ENCODE results near the gene TMCO6. TPM values are rescaled to one million over a fixed set of nuclear protein-coding genes. Genes with fewer than 3 reads are reported as not detected.
"Not testable (repeated sequence)": the region's sequence is repeated elsewhere in the genome, so short reads cannot be mapped to it uniquely, and the experiment has no call there.

Gene TMCO6
- total RNA-seq, 4 donors from 2014 or later: 60.3 to 99.8 (median 67.3) TPM

- TF ChIP-seq CTCF (IDR thresholded peaks at IDR 0.05) (no peak), POLR2A (IDR thresholded peaks at IDR 0.05) (no peak)
- no peak overlapping the region for H3K4me3 ChIP-seq (ENCODE audit: low read depth, poor library complexity, severe bottlenecking)
- intact Hi-C loops (cut with DNase I; ENCODE audit: low total_unique reads): no loop called here
- DNase-seq (ENCODE audit: low spot score in 2 of 2): peak in 1 of 2 donors; percentile 60
- WGBS, 2 donors: 62 to 67% methylated on average over 5 of the region's 5 CpGs
Measured at GRCh38 chr5:140595538-140596300, 43.5 kb upstream of the TMCO6 start.

GRCh38 chr5:140596321-140596741 lies 42.9 kb upstream of the TMCO6 start:
- no peak overlapping the region for H3K4me3 ChIP-seq (ENCODE audit: low read depth, poor library complexity, severe bottlenecking)
- 83 to 88% methylated on average over 1 of the region's 1 CpG for WGBS, 2 donors
- DNase-seq (ENCODE audit: low spot score in 2 of 2): no peak
- no peak for TF ChIP-seq POLR2A (IDR thresholded peaks at IDR 0.05)
- TF ChIP-seq CTCF (IDR thresholded peaks at IDR 0.05): no peak
- intact Hi-C loops (cut with DNase I; ENCODE audit: low total_unique reads): no loop called here

DNA sequence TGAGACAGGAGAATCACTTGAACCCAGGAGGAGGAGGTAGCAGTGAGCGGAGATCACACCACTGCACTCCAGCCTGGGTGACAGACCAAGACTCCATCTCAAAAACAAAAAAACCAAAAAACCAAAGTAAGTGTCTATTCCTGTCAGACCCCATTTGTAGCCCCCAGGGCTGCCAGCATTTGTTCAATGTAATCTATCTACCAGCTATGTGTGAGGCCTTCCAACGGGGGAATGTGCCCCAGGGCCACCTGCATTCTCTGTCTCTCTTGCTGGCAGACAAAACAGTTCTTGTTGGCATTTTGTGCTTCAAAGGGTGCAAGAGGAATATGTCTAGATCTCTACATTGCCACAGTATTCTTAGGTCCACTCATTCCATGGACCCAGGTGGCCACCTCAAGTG lies 40.4 kb upstream of the TMCO6 start:
- WGBS, 2 donors: 62% methylated on average over 2 of the region's 2 CpGs
- intact Hi-C loops (cut with DNase I; ENCODE audit: low total_unique reads): no loop called here
- DNase-seq (ENCODE audit: low spot score in 2 of 2): no peak
- TF ChIP-seq CTCF (IDR thresholded peaks at IDR 0.05) (no peak), POLR2A (IDR thresholded peaks at IDR 0.05) (no peak)
- no peak overlapping the region for H3K4me3 ChIP-seq (ENCODE audit: low read depth, poor library complexity, severe bottlenecking)

- intact Hi-C loops (cut with DNase I; ENCODE audit: low total_unique reads): no loop called here
- DNase-seq (ENCODE audit: low spot score in 2 of 2): no peak
- TF ChIP-seq CTCF (IDR thresholded peaks at IDR 0.05): no peak
- no peak for TF ChIP-seq POLR2A (IDR thresholded peaks at IDR 0.05)
- no peak overlapping the region for H3K4me3 ChIP-seq (ENCODE audit: low read depth, poor library complexity, severe bottlenecking)
Measured at GRCh38 chr5:140600096-140600495, 39.2 kb upstream of the TMCO6 start.

DNA sequence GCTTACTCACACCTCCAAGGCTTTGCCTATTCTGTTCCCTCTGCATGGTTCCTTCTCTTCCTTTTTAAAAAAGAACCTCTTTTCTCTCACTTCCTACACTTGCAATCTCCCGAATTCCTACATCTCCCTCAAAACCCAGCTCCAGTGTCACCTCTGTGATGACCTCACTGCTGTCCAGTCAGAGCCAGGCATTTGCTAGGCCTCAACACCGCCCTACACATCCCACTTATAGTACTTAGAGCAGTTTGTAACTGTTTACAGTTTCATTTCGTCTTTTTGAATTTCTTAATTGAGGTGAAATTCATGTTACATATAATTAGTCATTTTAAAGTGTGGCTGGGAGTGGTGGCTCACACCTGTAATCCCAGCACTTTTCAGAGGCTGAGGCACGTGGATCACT lies 37.1 kb upstream of the TMCO6 start:
- no peak for TF ChIP-seq CTCF (IDR thresholded peaks at IDR 0.05)
- no peak for TF ChIP-seq POLR2A (IDR thresholded peaks at IDR 0.05)
- intact Hi-C loops (cut with DNase I; ENCODE audit: low total_unique reads): no loop called here
- 72 to 74% methylated on average over 4 of the region's 4 CpGs for WGBS, 2 donors
- no peak for DNase-seq (ENCODE audit: low spot score in 2 of 2)
- no peak overlapping the region for H3K4me3 ChIP-seq (ENCODE audit: low read depth, poor library complexity, severe bottlenecking)

- WGBS, 2 donors: 95 to 98% methylated on average over 4 of the region's 4 CpGs
- DNase-seq (ENCODE audit: low spot score in 2 of 2); intact Hi-C loops (cut with DNase I; ENCODE audit: low total_unique reads); H3K4me3 ChIP-seq (ENCODE audit: low read depth, poor library complexity, severe bottlenecking): not testable (repeated sequence)
Measured at GRCh38 chr5:140603446-140603698, 35.9 kb upstream of the TMCO6 start.

All from lower leg skin (tissue), 4 donors.